ENCODE measurements around the gene MGLL.

- TF ChIP-seq CTCF (IDR thresholded peaks at IDR 0.05; ENCODE audit: low read length), result no peak
- TF ChIP-seq EZH2 (IDR thresholded peaks at IDR 0.05; ENCODE audit: borderline replicate concordance, low read length), result no peak
These were observed 53.8 kb downstream of the MGLL start for GRCh38 chr3:127768346-127769008.

Data from OCI-LY1 (cell line).